Activated gamma-delta T cell (primary cell): Measurements from ENCODE around the gene GGT5.
"Not testable (repeated sequence)": the region's sequence is repeated elsewhere in the genome, so short reads cannot be mapped to it uniquely, and the experiment has no call there.

Source experiments
- DNase-seq: peaks from one replicate; lab custom pipeline; 2025; lab: John Stamatoyannopoulos, UW

GGT5 gene

GRCh38 chr22:24263479-24263878, 18.6 kb upstream of the GGT5 start:
- DNase-seq = not testable (repeated sequence)

GRCh38 chr22:24262185-24262749, 17.4 kb upstream of the GGT5 start:
- not testable (repeated sequence) for DNase-seq

DNA sequence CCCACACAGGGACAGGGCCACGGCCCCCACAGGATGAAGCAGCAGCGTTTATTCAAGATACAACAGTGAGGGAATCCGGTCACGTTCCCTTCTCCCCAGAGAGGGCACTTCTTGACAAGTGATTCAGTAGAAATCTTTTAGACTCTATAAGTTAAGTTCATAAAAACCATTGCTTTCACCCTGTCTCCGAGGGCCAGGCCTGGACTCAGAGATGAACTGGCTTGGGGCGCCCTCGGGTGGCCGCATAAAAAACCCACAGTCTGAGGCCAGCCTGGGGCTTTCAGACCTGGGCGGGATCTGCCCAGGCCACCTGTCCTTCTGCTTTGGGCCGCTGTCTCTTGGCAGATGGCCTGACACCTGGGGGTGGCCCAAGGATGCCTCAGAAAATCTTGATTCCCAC, 14.6 kb upstream of the GGT5 start:
- DNase-seq = peak; percentile 20

GRCh38 chr22:24256736-24257135, 11.9 kb upstream of the GGT5 start:
- DNase-seq = not testable (repeated sequence)

- not testable (repeated sequence) for DNase-seq
Observed at GRCh38 chr22:24256136-24256535, 11.3 kb upstream of the GGT5 start.

GRCh38 chr22:24253126-24253525, 8.2 kb upstream of the GGT5 start:
- not testable (repeated sequence) for DNase-seq

DNA sequence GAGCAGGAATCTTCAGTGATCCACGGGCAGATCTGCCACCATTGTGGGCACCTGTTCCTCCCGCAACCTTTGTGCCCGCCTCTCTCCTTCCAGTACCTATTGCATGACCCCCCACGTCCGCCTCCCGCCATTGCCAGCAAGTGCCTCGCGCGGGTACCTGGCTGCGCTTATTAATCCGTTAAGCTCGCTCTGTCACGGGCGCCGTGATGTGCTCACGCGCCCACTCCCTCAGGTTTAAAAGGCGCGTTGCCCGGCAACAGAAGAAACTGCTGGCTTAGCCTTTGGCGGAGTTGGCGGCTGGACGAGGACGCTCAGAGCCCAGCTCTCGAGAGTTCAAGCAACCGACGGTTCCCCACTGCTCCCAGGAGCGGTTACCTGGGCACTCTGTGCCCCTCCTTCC, 6.4 kb upstream of the GGT5 start:
- not testable (repeated sequence) for DNase-seq

DNA sequence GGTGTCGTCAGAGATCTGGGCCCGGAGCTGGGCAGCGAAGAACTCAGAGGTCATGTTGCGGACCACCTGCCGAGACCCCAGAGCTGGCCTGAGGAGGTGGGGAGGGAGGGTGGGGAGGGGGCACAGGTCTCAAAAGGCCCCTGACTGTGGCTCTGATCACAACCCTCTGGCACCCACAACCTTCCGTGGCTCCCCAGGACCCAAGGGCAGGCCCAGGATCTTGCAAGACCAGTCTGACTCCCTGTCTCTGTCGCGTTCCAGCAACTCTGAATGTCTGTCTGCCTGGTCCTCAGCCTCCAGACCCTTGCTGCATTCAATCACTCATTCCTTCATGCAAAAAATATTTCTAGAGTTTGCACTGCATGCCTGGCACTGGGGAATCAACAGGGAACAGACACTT, 4.5 kb upstream of the GGT5 start:
- not testable (repeated sequence) for DNase-seq

GRCh38 chr22:24248611-24249010, 3.7 kb upstream of the GGT5 start:
- not testable (repeated sequence) for DNase-seq

DNA sequence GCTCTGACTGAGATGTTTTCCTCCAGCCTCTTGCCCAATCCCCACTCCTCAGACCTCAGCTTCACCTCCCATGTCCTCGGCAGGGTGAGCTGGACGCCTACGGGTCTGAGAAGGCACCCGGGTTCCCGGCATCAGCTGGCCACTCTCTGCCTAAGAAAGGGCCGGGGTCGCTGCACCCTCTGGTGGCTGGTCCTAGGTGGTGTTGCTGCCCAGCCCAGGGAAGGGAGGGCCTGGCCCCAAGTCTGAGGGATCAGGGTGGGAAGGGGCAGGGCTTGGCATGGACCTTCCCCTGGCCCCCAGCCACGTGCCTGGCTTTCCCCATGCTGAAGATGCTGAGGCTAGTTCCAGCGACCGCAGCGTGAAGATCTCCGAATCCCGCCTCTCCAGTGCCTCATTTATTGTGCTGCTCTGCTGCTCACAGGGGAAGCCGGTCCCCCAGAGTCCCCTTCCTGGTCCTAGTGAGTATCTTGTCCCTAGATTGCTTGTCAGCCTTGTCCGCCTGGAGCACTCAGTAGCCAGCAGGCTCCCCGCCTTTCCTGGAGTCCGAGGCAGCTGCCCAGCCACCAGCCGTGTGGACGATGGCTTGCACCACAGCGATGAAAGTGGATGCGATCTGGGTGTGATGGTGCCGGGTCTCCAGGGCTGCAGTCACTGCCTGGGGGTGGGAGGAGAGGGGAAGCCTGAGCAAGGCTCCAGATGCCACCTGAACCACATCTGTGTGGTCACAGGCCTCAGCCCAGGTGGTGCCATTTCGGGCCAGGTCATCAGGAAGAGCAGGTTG, 2.9 kb upstream of the GGT5 start:
- DNase-seq = no peak

DNA sequence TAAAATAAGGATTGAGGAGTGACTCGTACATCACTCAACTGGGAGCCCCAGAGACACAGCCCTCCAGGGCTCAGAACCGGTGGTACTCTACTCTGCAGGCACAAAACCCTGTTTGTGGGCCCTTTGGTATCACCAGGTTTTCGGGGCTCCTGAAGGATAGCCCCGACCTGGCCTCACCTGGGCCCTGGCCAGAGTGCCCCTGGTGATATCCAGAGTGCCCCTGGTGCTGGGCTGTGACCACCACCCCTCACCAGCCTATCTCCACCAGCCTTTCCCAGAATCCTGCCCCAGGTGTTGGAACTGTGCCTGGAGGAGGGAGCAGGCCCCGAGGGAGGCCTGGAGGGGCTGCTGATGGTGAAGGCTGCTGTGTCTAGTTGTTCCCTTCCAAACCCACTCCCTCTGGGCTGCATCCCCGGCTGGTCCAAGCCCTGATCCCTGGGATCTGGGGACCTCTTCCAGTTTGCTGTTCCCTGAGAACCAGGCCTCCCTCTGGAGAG, 2.2 kb upstream of the GGT5 start:
- DNase-seq = no peak

DNA sequence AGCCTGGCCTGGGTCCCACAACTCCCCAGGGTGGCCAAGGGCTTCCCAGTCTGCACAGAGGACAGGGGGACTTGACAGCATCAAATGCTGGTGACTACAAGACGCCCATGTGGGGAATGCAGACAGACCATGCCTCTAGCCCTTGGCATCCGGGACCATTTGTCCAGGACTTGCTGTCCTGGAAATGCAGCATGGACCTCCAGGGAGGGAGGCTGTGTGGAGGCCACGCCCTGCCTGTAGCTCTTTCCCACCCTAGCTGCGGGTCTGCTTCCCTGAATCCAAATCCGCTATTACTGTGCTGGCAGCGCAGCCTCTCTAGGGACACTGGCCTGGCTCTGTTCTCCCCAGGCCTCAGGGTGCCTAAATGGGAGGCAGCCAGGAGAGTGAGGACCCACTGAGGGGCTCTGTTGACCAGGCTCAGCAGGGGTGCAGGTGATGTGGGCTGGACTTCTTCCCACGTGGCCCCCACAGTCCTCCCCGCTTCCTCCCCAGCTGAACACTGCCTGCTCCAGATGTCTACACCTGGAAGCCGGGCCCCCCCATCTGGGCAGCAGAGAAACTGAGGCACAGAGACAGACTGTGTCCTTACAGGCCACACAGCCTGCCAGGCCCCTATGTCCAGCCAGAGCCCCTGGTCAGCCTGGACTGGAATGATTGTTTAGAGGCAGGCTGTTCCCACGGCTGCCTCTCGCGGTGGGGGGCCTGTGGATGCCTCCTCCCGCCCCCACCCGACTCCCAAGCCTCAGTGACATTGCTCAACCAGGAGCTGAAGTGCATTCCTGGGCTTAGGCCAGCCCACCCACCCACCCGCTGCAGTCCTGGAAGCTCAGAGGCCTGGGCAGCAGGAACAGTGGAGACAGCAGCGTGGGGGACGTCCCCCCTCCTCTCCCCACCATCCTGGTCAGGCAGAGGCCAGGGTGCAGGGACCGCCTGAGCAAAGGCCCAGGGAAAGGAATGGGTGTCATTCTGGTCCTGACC, 991 bp upstream of the GGT5 start:
- not testable (repeated sequence) for DNase-seq

- DNase-seq = no peak
Observed at GRCh38 chr22:24244144-24244787, 616 bp downstream of the GGT5 start.

GRCh38 chr22:24243417-24243816, 1.5 kb downstream of the GGT5 start:
- not testable (repeated sequence) for DNase-seq

- not testable (repeated sequence) for DNase-seq
Observed at GRCh38 chr22:24240985-24241692, 3.7 kb downstream of the GGT5 start.

DNA sequence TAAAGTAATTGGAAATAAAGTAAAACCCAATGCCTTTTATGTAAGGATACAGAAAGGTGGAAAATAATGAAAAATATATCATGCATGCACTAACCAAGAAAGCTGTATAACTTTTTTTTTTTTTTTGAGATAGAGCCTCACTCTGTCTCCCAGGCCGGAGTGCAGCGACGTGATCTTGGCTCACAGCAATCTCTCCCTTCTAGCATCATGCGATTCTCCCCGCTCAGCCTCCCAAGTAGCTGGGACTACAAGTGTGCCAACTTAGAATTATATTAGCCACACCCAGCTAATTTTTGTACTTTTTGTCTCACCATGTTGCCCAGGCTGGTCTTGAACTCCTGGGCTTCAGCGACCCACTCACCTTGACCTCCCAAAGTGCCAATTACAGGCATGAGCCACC, 4.5 kb downstream of the GGT5 start:
- no peak for DNase-seq

DNA sequence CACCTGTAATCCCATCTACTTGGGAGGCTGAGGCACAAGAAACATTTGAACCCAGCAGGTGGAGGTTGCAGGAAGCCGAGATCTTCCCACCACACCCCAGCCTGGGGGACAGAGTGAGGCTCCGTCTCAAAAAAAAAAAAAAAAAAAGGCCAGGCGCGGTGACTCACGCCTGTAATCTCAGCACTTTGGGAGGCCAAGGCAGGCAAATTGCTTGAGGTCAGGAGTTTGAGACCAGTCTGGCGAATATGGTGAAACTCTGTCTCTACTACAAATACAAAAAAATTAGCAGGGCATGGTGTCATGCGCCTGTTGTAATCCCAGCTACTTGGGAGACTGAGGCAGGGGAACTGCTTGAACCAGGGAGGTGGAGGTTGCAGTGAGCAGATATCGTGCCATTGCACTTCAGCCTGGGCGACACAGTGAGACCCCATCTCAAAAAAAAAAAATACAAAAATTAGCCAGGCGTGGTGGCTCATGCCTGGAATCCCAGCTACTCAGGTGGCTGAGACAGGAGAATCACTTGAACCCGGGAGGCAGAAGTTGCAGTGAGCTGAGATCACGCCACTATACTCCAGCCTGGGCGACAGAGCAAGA, 6.7 kb downstream of the GGT5 start:
- not testable (repeated sequence) for DNase-seq

DNA sequence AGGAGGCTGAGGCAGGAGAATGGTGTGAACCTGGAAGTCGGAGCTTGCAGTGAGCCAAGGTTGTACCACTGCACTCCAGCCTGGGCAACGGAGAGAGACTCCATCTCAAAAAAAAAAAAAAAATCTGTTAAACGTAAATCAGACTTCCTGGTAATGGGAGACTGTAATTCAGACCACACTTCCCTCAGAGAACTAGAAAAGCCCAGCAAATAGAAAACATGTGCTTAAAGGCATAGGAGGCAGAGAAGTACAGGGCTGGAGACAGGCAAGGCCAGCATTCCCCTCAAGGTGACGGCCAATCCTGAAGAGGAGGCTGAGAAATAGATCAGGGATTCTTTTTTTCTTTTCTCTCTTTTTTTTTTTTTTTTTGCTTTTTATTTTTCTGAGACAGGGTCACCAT, 8.2 kb downstream of the GGT5 start:
- DNase-seq = no peak

- DNase-seq = no peak
Observed at GRCh38 chr22:24235315-24235714, 9.6 kb downstream of the GGT5 start.

- DNase-seq = no peak
Observed at GRCh38 chr22:24233816-24234215, 11.1 kb downstream of the GGT5 start.

- no peak for DNase-seq
Observed at GRCh38 chr22:24233235-24233634, 11.6 kb downstream of the GGT5 start.
